Measurements from ENCODE around the gene GLIS1. TPM values are rescaled to one million over a fixed set of nuclear protein-coding genes. Genes with fewer than 3 reads are reported as not detected.

Gene GLIS1
- total RNA-seq, 1 experiment from 2014 or later = not detected

- peaks cover 50% of the 10 kb centered on the region for H3K27me3 ChIP-seq (ENCODE audit: insufficient read depth, low read depth)
- no peak overlapping the region for H3K27ac ChIP-seq
- no peaks in the 10 kb centered on the region for H3K9me3 ChIP-seq (ENCODE audit: insufficient read depth, low read depth)
- BruUV-seq (replicated peaks) = no TSS peak
- CTCF ChIA-PET = interaction anchor here (0.6 to 1.3 kb wide), 4 partner anchors 37 to 229 kb away, joined by 3 to 6 read pairs (median 4); no protein-coding TSS in a partner anchor
- no peaks in the 10 kb centered on the region for H3K79me2 ChIP-seq (ENCODE audit: low read depth)
- no peak overlapping the region for H2AFZ ChIP-seq
- H3K4me3 ChIP-seq = no peak overlapping the region
- H4K20me1 ChIP-seq (ENCODE audit: insufficient read depth) = no peaks in the 10 kb centered on the region
- intact Hi-C loops (cut with micrococcal nuclease; ENCODE audit: unreplicated experiment) = no loop called here
- no peaks in the 10 kb centered on the region for H3K36me3 ChIP-seq (ENCODE audit: low read depth)
- no peaks in the 10 kb centered on the region for H3F3A ChIP-seq (ENCODE audit: insufficient read depth, low read depth)
- H3K4me1 ChIP-seq (replicated peaks; ENCODE audit: insufficient read depth) = no peaks in the 10 kb centered on the region
- DNase-seq = no peak
- no peak overlapping the region for H3K4me2 ChIP-seq
- no peak for TF ChIP-seq EZH2 (IDR thresholded peaks at IDR 0.05; ENCODE audit: low read depth)
- H3K9me2 ChIP-seq (ENCODE audit: insufficient read depth) = no peaks in the 10 kb centered on the region
- POLR2A ChIA-PET (ENCODE audit: unreplicated experiment) = no interaction called here
Observed at GRCh38 chr1:53486395-53487026, 252.5 kb downstream of the GLIS1 start.

- H3K4me1 ChIP-seq (replicated peaks; ENCODE audit: insufficient read depth) = no peaks in the 10 kb centered on the region
- ChIA-PET CTCF (interaction anchor here (0.6 to 1.3 kb wide), 4 partner anchors 36 to 269 kb away, joined by 3 to 6 read pairs (median 4); no protein-coding TSS in a partner anchor), POLR2A (ENCODE audit: unreplicated experiment) (no interaction called here)
- DNase-seq = peak; percentile 52 to 81
- H3K9me3 ChIP-seq (ENCODE audit: insufficient read depth, low read depth) = no peaks in the 10 kb centered on the region
- no peak overlapping the region for H3K4me2 ChIP-seq
- no peak overlapping the region for H3K27ac ChIP-seq
- peak; percentile 91 for TF ChIP-seq CTCF (conservative IDR thresholded peaks at IDR 0.05)
- TF ChIP-seq EZH2 (IDR thresholded peaks at IDR 0.05; ENCODE audit: low read depth) = no peak
- no peak overlapping the region for H2AFZ ChIP-seq
- no peaks in the 10 kb centered on the region for H3K36me3 ChIP-seq (ENCODE audit: low read depth)
- no TSS peak for BruUV-seq (replicated peaks)
- no peak overlapping the region for H3K4me3 ChIP-seq
- no peaks in the 10 kb centered on the region for H3K79me2 ChIP-seq (ENCODE audit: low read depth)
- H4K20me1 ChIP-seq (ENCODE audit: insufficient read depth) = no peaks in the 10 kb centered on the region
- intact Hi-C loops (cut with micrococcal nuclease; ENCODE audit: unreplicated experiment) = loop anchor here (1.0 to 2.0 kb wide), 4 partner anchors 107 to 269 kb away; no protein-coding TSS in a partner anchor
- H3K27me3 ChIP-seq (ENCODE audit: insufficient read depth, low read depth) = peaks cover 58% of the 10 kb centered on the region
- no peaks in the 10 kb centered on the region for H3F3A ChIP-seq (ENCODE audit: insufficient read depth, low read depth)
- H3K9me2 ChIP-seq (ENCODE audit: insufficient read depth) = no peaks in the 10 kb centered on the region
Observed at GRCh38 chr1:53485478-53486394, 253.2 kb downstream of the GLIS1 start.

- no TSS peak for BruUV-seq (replicated peaks)
- no peaks in the 10 kb centered on the region for H3K9me3 ChIP-seq (ENCODE audit: insufficient read depth, low read depth)
- no peaks in the 10 kb centered on the region for H4K20me1 ChIP-seq (ENCODE audit: insufficient read depth)
- ChIA-PET CTCF (no interaction called here), POLR2A (ENCODE audit: unreplicated experiment) (no interaction called here)
- no peak overlapping the region for H3K4me3 ChIP-seq
- DNase-seq = peak in 1 of 2 experiments; percentile 20
- no peak overlapping the region for H3K27ac ChIP-seq
- no peak overlapping the region for H3K4me2 ChIP-seq
- no peaks in the 10 kb centered on the region for H3K79me2 ChIP-seq (ENCODE audit: low read depth)
- H3K9me2 ChIP-seq (ENCODE audit: insufficient read depth) = no peaks in the 10 kb centered on the region
- no peak for TF ChIP-seq CTCF (conservative IDR thresholded peaks at IDR 0.05)
- no peak for TF ChIP-seq EZH2 (IDR thresholded peaks at IDR 0.05; ENCODE audit: low read depth)
- intact Hi-C loops (cut with micrococcal nuclease; ENCODE audit: unreplicated experiment) = loop anchor here (1.0 to 2.0 kb wide), 4 partner anchors 108 to 269 kb away; no protein-coding TSS in a partner anchor
- H3K36me3 ChIP-seq (ENCODE audit: low read depth) = no peaks in the 10 kb centered on the region
- H3K4me1 ChIP-seq (replicated peaks; ENCODE audit: insufficient read depth) = no peaks in the 10 kb centered on the region
- no peak overlapping the region for H2AFZ ChIP-seq
- peaks cover 66% of the 10 kb centered on the region for H3K27me3 ChIP-seq (ENCODE audit: insufficient read depth, low read depth)
- no peaks in the 10 kb centered on the region for H3F3A ChIP-seq (ENCODE audit: insufficient read depth, low read depth)
Observed at GRCh38 chr1:53484705-53485477, 254.1 kb downstream of the GLIS1 start.

All from PC-9 (cell line).